Measurements from ENCODE around the gene PPDPF.
A peak's percentile ranks its signal among the peaks of the same experiment; 100 is the strongest.

The PPDPF gene

DNA sequence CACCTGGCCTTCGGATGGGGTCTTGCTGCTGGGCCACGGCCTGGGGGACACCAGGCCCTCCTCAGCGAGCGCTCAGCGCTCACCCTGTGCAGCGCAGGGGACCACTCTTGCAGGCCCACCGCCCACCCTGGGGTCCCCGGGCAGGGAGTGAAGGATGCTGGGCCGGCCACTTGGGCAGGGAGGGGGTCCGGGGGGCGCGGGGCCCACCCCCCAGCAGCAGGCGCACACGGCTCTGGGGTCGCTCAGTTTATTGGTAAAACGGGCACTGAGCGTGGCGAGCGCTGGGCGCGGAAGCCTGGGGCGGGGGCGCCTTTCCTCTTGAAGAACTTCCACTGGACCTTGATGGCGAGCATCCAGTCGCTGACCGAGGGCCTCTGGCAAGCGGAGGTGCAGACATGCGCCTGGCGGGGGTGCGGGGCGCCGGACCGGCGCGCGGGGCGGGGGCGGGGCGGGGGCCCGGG, 32.8 kb upstream of the PPDPF start:
- DNase-seq (ENCODE audit: low read depth), result no peak

- no peak for DNase-seq (ENCODE audit: low read depth)
These were observed 32.0 kb upstream of the PPDPF start for GRCh38 chr20:63488315-63489251.

DNA sequence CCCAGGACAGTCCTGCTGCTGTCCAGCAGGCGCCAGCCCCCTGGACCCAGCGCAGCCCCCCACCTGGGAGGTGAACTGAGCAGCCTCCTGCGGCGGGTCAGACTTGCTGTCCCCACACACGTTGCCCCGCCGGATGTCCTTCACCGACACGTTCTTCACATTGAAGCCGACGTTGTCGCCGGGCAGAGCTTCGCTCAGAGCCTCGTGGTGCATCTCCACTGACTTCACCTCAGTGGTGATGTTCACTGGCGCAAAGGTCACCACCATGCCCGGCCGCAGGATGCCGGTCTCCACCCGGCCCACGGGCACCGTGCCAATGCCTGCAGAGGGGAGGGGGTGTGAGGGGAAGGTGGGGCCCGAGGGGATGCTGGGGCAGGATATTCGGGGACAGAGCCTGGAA, 30.1 kb upstream of the PPDPF start:
- no peak for DNase-seq (ENCODE audit: low read depth)

DNA sequence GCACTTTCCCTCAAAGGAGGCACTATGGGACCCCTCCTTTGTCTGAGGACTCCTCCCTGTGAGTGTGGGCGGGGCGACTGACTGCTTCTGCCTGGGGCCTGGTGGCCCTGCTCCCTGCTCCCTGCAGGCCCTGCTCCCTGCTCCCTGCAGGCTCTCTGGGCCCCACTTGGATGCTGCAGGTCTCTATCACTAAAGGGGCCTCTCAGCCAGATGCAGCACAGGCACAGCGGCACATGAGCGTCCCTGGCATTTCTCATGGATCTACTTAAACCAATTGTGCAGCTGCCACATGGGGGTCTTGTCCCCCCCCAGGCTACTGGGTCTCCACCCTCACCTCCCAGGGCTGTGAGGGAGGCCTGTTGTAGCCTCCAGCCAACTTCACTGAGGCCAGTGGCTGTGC, 29.5 kb upstream of the PPDPF start:
- DNase-seq (ENCODE audit: low read depth), result no peak

DNA sequence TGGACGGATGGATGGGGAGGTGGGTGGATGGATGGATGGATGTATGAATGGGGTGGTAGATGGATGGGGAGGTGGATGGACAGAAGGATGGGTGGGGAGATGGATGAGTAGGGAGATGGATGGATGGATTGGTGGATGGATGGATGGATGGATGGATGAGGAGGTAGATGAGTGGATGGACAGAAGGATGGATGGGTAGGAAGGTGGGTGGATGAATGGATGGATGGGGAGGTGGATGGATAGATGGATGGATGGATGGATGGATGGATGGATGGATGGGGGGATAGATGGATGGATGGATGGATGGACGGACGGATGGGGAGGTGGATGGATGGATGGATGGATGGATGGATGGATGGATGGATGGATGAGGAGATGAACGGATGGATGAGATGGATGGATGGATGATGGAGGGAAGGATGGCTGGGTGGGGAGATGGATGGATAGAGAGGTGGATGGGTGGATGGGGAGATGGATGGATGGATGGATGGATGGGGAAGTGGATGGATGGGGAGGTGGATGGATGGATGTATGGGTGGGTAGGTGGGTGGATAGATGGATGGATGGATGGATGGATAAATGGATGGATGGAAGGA, 28.8 kb upstream of the PPDPF start:
- DNase-seq (ENCODE audit: low read depth), result no peak

DNA sequence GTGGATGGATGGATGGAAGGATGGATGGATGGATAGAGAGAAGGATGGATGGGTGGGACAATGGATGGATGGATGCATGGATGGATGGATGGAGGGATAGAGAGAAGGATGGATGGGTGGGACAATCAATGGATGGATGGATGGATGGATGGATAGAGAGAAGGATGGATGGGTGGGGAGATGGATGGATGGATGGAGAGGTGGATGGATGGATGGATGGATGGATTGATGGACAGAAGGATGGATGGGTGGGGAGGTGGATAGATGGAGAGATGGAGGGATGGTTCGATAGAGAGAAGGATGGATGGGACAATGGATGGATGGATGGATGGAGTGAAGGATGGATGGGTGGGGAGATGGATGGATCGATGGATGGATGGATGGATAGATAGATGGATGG, 28.0 kb upstream of the PPDPF start:
- no peak for DNase-seq (ENCODE audit: low read depth)

GRCh38 chr20:63492982-63493381, 27.6 kb upstream of the PPDPF start:
- no peak for DNase-seq (ENCODE audit: low read depth)

- no peak for DNase-seq (ENCODE audit: low read depth)
These were observed 27.0 kb upstream of the PPDPF start for GRCh38 chr20:63493563-63494020.

DNA sequence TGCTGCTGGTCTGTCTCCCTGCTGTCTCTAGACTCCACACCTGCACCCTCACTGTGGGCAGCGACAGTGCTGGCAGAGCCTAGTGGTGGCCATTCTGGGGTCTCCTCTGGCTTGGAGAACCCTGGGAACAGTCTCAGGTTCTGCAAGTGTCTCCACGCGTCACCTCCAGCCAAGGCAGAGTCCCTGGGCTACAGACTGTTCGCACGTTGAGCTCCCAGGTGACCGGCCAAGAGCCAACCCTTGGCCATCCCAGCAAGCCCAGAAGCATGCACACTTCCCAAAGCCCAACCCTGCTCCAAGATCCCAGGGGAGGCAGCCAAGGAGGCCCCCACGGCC, 26.5 kb upstream of the PPDPF start:
- DNase-seq (ENCODE audit: low read depth), result no peak

DNA sequence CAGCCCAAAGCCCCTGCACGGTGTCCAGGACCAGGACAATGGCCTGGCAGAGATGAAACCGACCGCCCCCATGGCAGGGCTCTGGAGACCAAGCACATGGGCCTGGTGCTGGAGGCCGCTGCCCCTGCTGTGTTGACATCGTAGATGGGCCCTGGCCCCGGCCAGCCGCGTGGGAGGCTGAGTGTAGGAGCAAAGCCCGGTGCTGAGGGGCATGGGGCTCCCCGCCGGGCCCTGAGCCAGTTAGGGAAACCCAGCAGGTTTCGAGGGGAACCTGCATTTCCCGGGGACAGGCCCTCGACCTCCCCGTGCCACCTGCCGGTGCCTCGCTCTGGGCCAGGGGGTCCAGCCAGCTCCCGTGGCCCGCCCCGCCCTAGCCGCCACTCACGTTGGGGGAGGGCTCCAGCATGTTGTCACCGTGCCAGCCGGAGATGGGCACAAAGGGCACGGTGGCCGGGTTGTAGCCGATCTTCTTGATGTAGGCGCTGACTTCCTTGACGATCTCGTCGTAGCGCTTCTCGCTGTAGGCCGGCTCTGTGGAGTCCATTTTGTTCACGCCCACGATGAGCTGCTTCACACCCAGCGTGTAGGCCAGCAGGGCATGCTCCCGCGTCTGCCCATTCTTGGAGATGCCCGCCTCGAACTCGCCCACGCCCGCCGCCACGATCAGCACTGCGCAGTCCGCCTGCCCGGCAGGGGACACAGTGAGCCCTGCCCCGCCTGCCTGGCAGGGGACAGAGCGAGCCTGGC, 26.0 kb upstream of the PPDPF start:
- no peak for DNase-seq (ENCODE audit: low read depth)

GRCh38 chr20:63495167-63495720, 25.3 kb upstream of the PPDPF start:
- no peak for DNase-seq (ENCODE audit: low read depth)

GRCh38 chr20:63495741-63496595, 24.6 kb upstream of the PPDPF start:
- DNase-seq (ENCODE audit: low read depth), result peak; percentile 61

- no peak for DNase-seq (ENCODE audit: low read depth)
These were observed 23.9 kb upstream of the PPDPF start for GRCh38 chr20:63496596-63497120.

GRCh38 chr20:63497138-63497945, 23.2 kb upstream of the PPDPF start:
- DNase-seq (ENCODE audit: low read depth), result no peak

- DNase-seq (ENCODE audit: low read depth), result no peak
These were observed 22.3 kb upstream of the PPDPF start for GRCh38 chr20:63497946-63498935.

DNA sequence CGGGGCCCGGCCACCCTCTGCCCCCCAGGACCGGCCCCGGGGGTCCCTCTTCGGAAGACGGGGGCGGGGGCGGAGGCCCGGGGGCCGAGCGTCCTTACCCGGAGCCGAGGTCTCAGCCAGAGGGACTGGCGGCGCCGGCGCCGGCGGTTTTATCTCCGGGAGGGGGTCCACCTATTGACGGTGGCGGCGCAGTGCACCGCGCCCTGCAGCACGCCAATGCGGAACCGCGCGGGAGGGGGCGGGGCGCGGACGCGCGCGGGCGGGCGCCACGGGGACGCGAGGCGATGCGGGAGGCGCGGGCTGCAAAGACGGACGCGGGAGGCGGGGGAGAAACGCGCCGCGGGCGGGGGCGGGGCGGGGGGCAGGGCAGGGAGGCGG, 21.6 kb upstream of the PPDPF start, which contains the start of gene EEF1A2:
EEF1A2 (minus strand) TSS at position 124 of the 378 bp plus-strand sequence. CDS start 1,320 bp downstream, outside the sequence.
- no peak for DNase-seq (ENCODE audit: low read depth)

GRCh38 chr20:63499338-63499969, 21.1 kb upstream of the PPDPF start:
- no peak for DNase-seq (ENCODE audit: low read depth)

- no peak for DNase-seq (ENCODE audit: low read depth)
These were observed 20.2 kb upstream of the PPDPF start for GRCh38 chr20:63500151-63500901.

Measured in activated T-cell treated with anti-CD3 and anti-CD28 coated beads for 24 hours (primary cell).